H9 (cell line): ENCODE measurements around the gene ALDOA. TPM values are rescaled to one million over a fixed set of nuclear protein-coding genes. Genes with fewer than 3 reads are reported as not detected.

Experiments
- DNase-seq: peaks from one replicate; pipeline ENCODE4 v3.0.0-alpha.2; 2017
- H2AFZ ChIP-seq: one replicate; pipeline ENCODE4 v1.6.1; 2013; ENCODE audit warnings: mild to moderate bottlenecking, low read length, control low read depth, moderate library complexity
- H2AK5ac ChIP-seq: 2 replicates; pipeline ENCODE4 v1.6.1; 2013; ENCODE audit warnings: low read length, control low read depth, mixed read lengths; ENCODE audit not compliant: insufficient read length
- H2BK120ac ChIP-seq: one replicate; pipeline ENCODE4 v1.6.1; 2013; ENCODE audit warnings: low read depth, mild to moderate bottlenecking, low read length, control low read depth, inconsistent platforms; ENCODE audit not compliant: poor library complexity, severe bottlenecking
- H2BK12ac ChIP-seq: 2 replicates; pipeline ENCODE4 v1.6.1; 2013; ENCODE audit warnings: low read length, control low read depth, mixed read lengths, low read depth; ENCODE audit not compliant: insufficient read length
- H2BK15ac ChIP-seq: 2 replicates; pipeline ENCODE4 v1.6.1; 2013; ENCODE audit warnings: low read depth, low read length, control low read depth
- H2BK20ac ChIP-seq: one replicate; pipeline ENCODE4 v1.6.1; 2013; ENCODE audit warnings: low read depth, mild to moderate bottlenecking, low read length, control low read depth, inconsistent platforms; ENCODE audit not compliant: poor library complexity, severe bottlenecking
- H2BK5ac ChIP-seq: 2 replicates; pipeline ENCODE4 v1.6.1; 2013; ENCODE audit warnings: low read length, control low read depth, mixed read lengths; ENCODE audit not compliant: insufficient read length
- H3K14ac ChIP-seq: 2 replicates; pipeline ENCODE4 v1.6.1; 2013; ENCODE audit warnings: low read length, control low read depth; ENCODE audit not compliant: insufficient read depth
- H3K18ac ChIP-seq: 2 replicates; pipeline ENCODE4 v1.6.1; 2013; ENCODE audit warnings: low read depth, mild to moderate bottlenecking, mixed read lengths, low read length, control low read depth; ENCODE audit not compliant: insufficient read length
- H3K23ac ChIP-seq: 2 replicates; pipeline ENCODE4 v1.6.1; 2013; ENCODE audit warnings: low read length, control low read depth, mixed read lengths, low read depth; ENCODE audit not compliant: insufficient read length
- H3K23me2 ChIP-seq: 2 replicates; pipeline ENCODE4 v1.6.1; 2013; ENCODE audit warnings: low read depth, mild to moderate bottlenecking, mixed read lengths, low read length, control low read depth; ENCODE audit not compliant: insufficient read length, poor library complexity, severe bottlenecking
- H3K27ac ChIP-seq: 2 replicates; pipeline ENCODE4 v1.5.1; 2013; ENCODE audit warnings: low read length, control low read depth, mixed read lengths, low read depth; ENCODE audit not compliant: insufficient read length
- H3K27me3 ChIP-seq: 2 replicates; pipeline ENCODE4 v1.6.1; 2013; ENCODE audit warnings: low read length, control low read depth, inconsistent platforms; ENCODE audit not compliant: insufficient read depth
- H3K4ac ChIP-seq: 2 replicates; pipeline ENCODE4 v1.6.1; 2013; ENCODE audit warnings: low read depth, mild to moderate bottlenecking, control low read depth, inconsistent platforms, low read length, moderate library complexity
- H3K4me1 ChIP-seq: 2 replicates; pipeline ENCODE4 v1.6.1; 2013; ENCODE audit warnings: low read length, control low read depth, inconsistent platforms; ENCODE audit not compliant: insufficient read depth
- H3K4me2 ChIP-seq: 2 replicates; pipeline ENCODE4 v1.6.1; 2013; ENCODE audit warnings: low read length, control low read depth, mixed read lengths; ENCODE audit not compliant: insufficient read length, insufficient read depth
- H3K56ac ChIP-seq: 2 replicates; pipeline ENCODE4 v1.6.1; 2013; ENCODE audit warnings: low read depth, mild to moderate bottlenecking, mixed read lengths, low read length, control low read depth; ENCODE audit not compliant: insufficient read length
- H3K79me1 ChIP-seq: 2 replicates; pipeline ENCODE4 v1.6.1; 2013; ENCODE audit warnings: low read depth, mild to moderate bottlenecking, moderate library complexity, low read length, control low read depth, inconsistent platforms; ENCODE audit not compliant: insufficient read depth, poor library complexity, severe bottlenecking
- H3K79me2 ChIP-seq: 2 replicates; pipeline ENCODE4 v1.6.1; 2013; ENCODE audit warnings: low read length, control low read depth, inconsistent platforms; ENCODE audit not compliant: insufficient read depth
- H3K9ac ChIP-seq: 2 replicates; pipeline ENCODE4 v1.6.1; 2013; ENCODE audit warnings: low read length, control low read depth, mixed read lengths; ENCODE audit not compliant: insufficient read length; ENCODE audit errors: extremely low read depth
- H3K9me3 ChIP-seq: one replicate; pipeline ENCODE4 v1.6.1; 2013; ENCODE audit warnings: low read depth, low read length, inconsistent platforms; ENCODE audit not compliant: control insufficient read depth
- H3T11ph ChIP-seq: one replicate; pipeline ENCODE4 v1.6.1; 2013; ENCODE audit warnings: mild to moderate bottlenecking, low read length, control low read depth, inconsistent platforms
- H4K20me1 ChIP-seq: one replicate; pipeline ENCODE4 v1.6.1; 2013; ENCODE audit not compliant: control insufficient read depth, insufficient read length, insufficient read depth
- H4K5ac ChIP-seq: 2 replicates; pipeline ENCODE4 v1.6.1; 2013; ENCODE audit warnings: low read depth, mild to moderate bottlenecking, mixed read lengths, low read length, control low read depth; ENCODE audit not compliant: insufficient read length
- H4K8ac ChIP-seq: replicated peaks from 2 replicates; pipeline ENCODE4 v1.6.1; 2013; ENCODE audit warnings: low read length, control low read depth, mixed read lengths, low read depth; ENCODE audit not compliant: insufficient read length
- H4K91ac ChIP-seq: 2 replicates; pipeline ENCODE4 v1.6.1; 2013; ENCODE audit warnings: low read depth, mild to moderate bottlenecking, moderate library complexity, mixed read lengths, low read length, control low read depth; ENCODE audit not compliant: insufficient read length
- H3K27ac Mint-ChIP-seq, 3 experiments: 2 replicates in 2 of 3; 3 replicates in 1 of 3; pipeline ENCODE4 v1.8.0; 2020 to 2021; ENCODE audit warnings: mixed read lengths in 3 of 3, mild to moderate bottlenecking in 1 of 3, moderate library complexity in 1 of 3
- H3K27me3 Mint-ChIP-seq: 2 replicates; pipeline ENCODE4 v1.8.0; 2021; ENCODE audit warnings: low read depth, mild to moderate bottlenecking, moderate library complexity, mixed read lengths
- H3K36me3 Mint-ChIP-seq, 3 experiments: 2 replicates in 2 of 3; 3 replicates in 1 of 3; pipeline ENCODE4 v1.8.0; 2020 to 2021; ENCODE audit warnings: low read depth in 3 of 3, mixed read lengths in 3 of 3; ENCODE audit not compliant: insufficient read depth in 1 of 3
- H3K4me1 Mint-ChIP-seq, 2 experiments: 2 replicates each; pipeline ENCODE4 v1.8.0; 2020; ENCODE audit warnings: mixed read lengths in 2 of 2
- H3K4me3 Mint-ChIP-seq, 2 experiments: 2 replicates in 1 of 2; 3 replicates in 1 of 2; pipeline ENCODE4 v1.8.0; 2020 to 2021; ENCODE audit warnings: mild to moderate bottlenecking in 2 of 2, mixed read lengths in 2 of 2, moderate library complexity in 1 of 2
- H3K9me3 Mint-ChIP-seq, 2 experiments: 2 replicates in 1 of 2; 3 replicates in 1 of 2; pipeline ENCODE4 v1.8.0; 2020; ENCODE audit warnings: mild to moderate bottlenecking in 2 of 2, mixed read lengths in 2 of 2, moderate library complexity in 1 of 2
- CTCF ChIP-seq: fragments of 200-600 bp; sonication (generic); conservative IDR thresholded peaks from 3 replicates; pipeline ENCODE4 v1.8.0; 2021; ENCODE audit warnings: antibody characterized with exemption, mild to moderate bottlenecking
- WGBS: extraction: QIAGEN DNeasy Blood & Tissue Kit; methylation state at CpG from one replicate; pipeline ENCODE4 v1.1.7; 2013; ENCODE audit warnings: missing lambda C conversion rate, low lambda C conversion rate, mixed read lengths; ENCODE audit not compliant: insufficient read length; ENCODE audit errors: extremely low coverage; 5-methylcytosine and 5-hydroxymethylcytosine counted together
- total RNA-seq: library from RNA; stranded (reverse); gene quantifications from 2 replicates; pipeline ENCODE4 v1.2.1, GENCODE V29; 2021

ALDOA gene
- total RNA-seq, 1 experiment from 2014 or later, result 1,356 TPM

GRCh38 chr16:30095166-30096078 lies 29.9 kb downstream of the ALDOA start:
- Histone ChIP-seq H3K14ac (peak overlapping the region; percentile 86), H3K4me1 (no peaks in the 10 kb centered on the region), H3K4me2 (peak overlapping the region; percentile 73), H3T11ph (no peak overlapping the region), H3K79me1 (no peaks in the 10 kb centered on the region), H3K23ac (no peak overlapping the region), H3K9me3 (no peaks in the 10 kb centered on the region), H2AK5ac (no peak overlapping the region), H4K8ac (no peak overlapping the region), H2BK120ac (no peak overlapping the region), H3K56ac (no peak overlapping the region), H2AFZ (no peak overlapping the region), H3K9ac (peak overlapping the region; percentile 55), H3K4ac (no peak overlapping the region), H3K79me2 (peaks cover 12% of the 10 kb centered on the region; the same call in 1 of the 2 replicates), H3K27ac (no peak overlapping the region), H2BK5ac (no peak overlapping the region), H4K5ac (no peak overlapping the region), H2BK12ac (peak overlapping the region; percentile 15), H3K18ac (peak overlapping the region; percentile 45), H3K23me2 (peaks cover 13% of the 10 kb centered on the region), H3K27me3 (no peaks in the 10 kb centered on the region), H2BK15ac (peak overlapping the region; percentile 73; the same call in 1 of the 2 replicates), H4K91ac (peak overlapping the region; percentile 82), H4K20me1 (no peaks in the 10 kb centered on the region), H2BK20ac (no peak overlapping the region)
- peaks cover 21 to 22% of the 10 kb centered on the region in 2 experiments for H3K4me1 Mint-ChIP-seq
- H3K9me3 Mint-ChIP-seq, result peaks cover 21 to 23% of the 10 kb centered on the region in 2 experiments
- H3K4me3 Mint-ChIP-seq, result peak overlapping the region; percentile 70 to 82
- H3K27ac Mint-ChIP-seq, result peak overlapping the region; percentile 55 to 96 (median 93); a peak in 5 of 7 replicates
- H3K27me3 Mint-ChIP-seq, result peaks cover 6% of the 10 kb centered on the region
- DNase-seq, result no peak
- WGBS, result no CpG with 5 or more reads among the region's 47 CpGs
- H3K36me3 Mint-ChIP-seq, result peaks cover 28 to 35% (median 29%) of the 10 kb centered on the region in 3 experiments
- TF ChIP-seq CTCF, result no peak
